ENCODE data around the gene RASSF5. TPM values are rescaled to one million over a fixed set of nuclear protein-coding genes. Genes with fewer than 3 reads are reported as not detected.

RASSF5 gene
- total RNA-seq, 1 experiment from 2014 or later, result 1.3 TPM

- POLR2A ChIA-PET, result no interaction called here
- no peaks in the 10 kb centered on the region for H3K27me3 Mint-ChIP-seq (ENCODE audit: insufficient read depth, unreplicated experiment)
These were observed 81.2 kb downstream of the RASSF5 start for GRCh38 chr1:206588492-206588891.

GRCh38 chr1:206589206-206589605 lies 81.9 kb downstream of the RASSF5 start:
- H3K36me3 ChIP-seq (ENCODE audit: control insufficient read depth, insufficient read depth, low read length), result no peaks in the 10 kb centered on the region; the same call in 1 of the 2 replicates
- Mint-ChIP-seq H3K36me3 (ENCODE audit: insufficient read depth, unreplicated experiment) (peaks cover 13% of the 10 kb centered on the region), H3K27ac (ENCODE audit: unreplicated experiment) (no peak overlapping the region), H3K4me3 (ENCODE audit: unreplicated experiment) (no peak overlapping the region), H3K27me3 (ENCODE audit: insufficient read depth, unreplicated experiment) (no peaks in the 10 kb centered on the region), H3K9me3 (ENCODE audit: unreplicated experiment) (no peaks in the 10 kb centered on the region), H3K4me1 (ENCODE audit: low read depth, unreplicated experiment) (no peaks in the 10 kb centered on the region)
- intact Hi-C loops (cut with micrococcal nuclease; ENCODE audit: unreplicated experiment), result no loop called here
- H3K9me3 ChIP-seq, result no peaks in the 10 kb centered on the region
- H3K4me1 ChIP-seq, result no peaks in the 10 kb centered on the region
- CTCF ChIA-PET, result no interaction called here
- TF ChIP-seq CTCF (IDR thresholded peaks at IDR 0.05; ENCODE audit: insufficient read depth in 1 of 2, low read depth in 1 of 2, low read length in 1 of 2, severe bottlenecking in 1 of 2, unreplicated experiment in 1 of 2), result no peak
- POLR2A ChIA-PET, result no interaction called here
- DNase-seq, result no peak
- no peak overlapping the region for H3K4me3 ChIP-seq (ENCODE audit: low read depth, low read length)
- no peaks in the 10 kb centered on the region for H3K27me3 ChIP-seq (replicated peaks; ENCODE audit: control insufficient read depth, insufficient read depth, low read length)
- no TSS peak for BruUV-seq (replicated peaks)

More at GRCh38 chr1:206588492-206588891, 81.2 kb downstream of the RASSF5 start:
- Mint-ChIP-seq H3K4me3 (ENCODE audit: unreplicated experiment) (no peak overlapping the region), H3K4me1 (ENCODE audit: low read depth, unreplicated experiment) (no peaks in the 10 kb centered on the region), H3K27ac (ENCODE audit: unreplicated experiment) (no peak overlapping the region), H3K36me3 (ENCODE audit: insufficient read depth, unreplicated experiment) (peaks cover 13% of the 10 kb centered on the region), H3K9me3 (ENCODE audit: unreplicated experiment) (no peaks in the 10 kb centered on the region)
- no peaks in the 10 kb centered on the region for H3K27me3 ChIP-seq (replicated peaks; ENCODE audit: control insufficient read depth, insufficient read depth, low read length)
- H3K4me3 ChIP-seq (ENCODE audit: low read depth, low read length), result no peak overlapping the region
- no peaks in the 10 kb centered on the region for H3K4me1 ChIP-seq
- H3K9me3 ChIP-seq, result no peaks in the 10 kb centered on the region
- BruUV-seq (replicated peaks), result no TSS peak
- H3K36me3 ChIP-seq (ENCODE audit: control insufficient read depth, insufficient read depth, low read length), result no peaks in the 10 kb centered on the region; the same call in 1 of the 2 replicates
- CTCF ChIA-PET, result interaction anchor here (0.6 kb wide), 1 partner anchor 24 kb away, joined by 4 read pairs; the partner anchor contains the start of gene EIF2D
- DNase-seq, result no peak
- no peak for TF ChIP-seq CTCF (IDR thresholded peaks at IDR 0.05; ENCODE audit: insufficient read depth in 1 of 2, low read depth in 1 of 2, low read length in 1 of 2, severe bottlenecking in 1 of 2, unreplicated experiment in 1 of 2)
- intact Hi-C loops (cut with micrococcal nuclease; ENCODE audit: unreplicated experiment), result no loop called here

GRCh38 chr1:206590025-206590758 lies 82.9 kb downstream of the RASSF5 start:
- DNase-seq, result no peak
- BruUV-seq (replicated peaks), result no TSS peak
- peaks cover 16% of the 10 kb centered on the region for H3K36me3 Mint-ChIP-seq (ENCODE audit: insufficient read depth, unreplicated experiment)
- Histone ChIP-seq H3K4me3 (ENCODE audit: low read depth, low read length) (no peak overlapping the region), H3K27me3 (replicated peaks; ENCODE audit: control insufficient read depth, insufficient read depth, low read length) (no peaks in the 10 kb centered on the region), H3K36me3 (ENCODE audit: control insufficient read depth, insufficient read depth, low read length) (no peaks in the 10 kb centered on the region; the same call in 1 of the 2 replicates), H3K4me1 (no peaks in the 10 kb centered on the region), H3K9me3 (no peaks in the 10 kb centered on the region)
- no peak for TF ChIP-seq CTCF (IDR thresholded peaks at IDR 0.05; ENCODE audit: insufficient read depth in 1 of 2, low read depth in 1 of 2, low read length in 1 of 2, severe bottlenecking in 1 of 2, unreplicated experiment in 1 of 2)
- no peaks in the 10 kb centered on the region for H3K4me1 Mint-ChIP-seq (ENCODE audit: low read depth, unreplicated experiment)
- no peak overlapping the region for H3K27ac Mint-ChIP-seq (ENCODE audit: unreplicated experiment)
- no peaks in the 10 kb centered on the region for H3K9me3 Mint-ChIP-seq (ENCODE audit: unreplicated experiment)
- ChIA-PET POLR2A (no interaction called here), CTCF (no interaction called here)
- no peaks in the 10 kb centered on the region for H3K27me3 Mint-ChIP-seq (ENCODE audit: insufficient read depth, unreplicated experiment)
- no peak overlapping the region for H3K4me3 Mint-ChIP-seq (ENCODE audit: unreplicated experiment)
- intact Hi-C loops (cut with micrococcal nuclease; ENCODE audit: unreplicated experiment), result no loop called here
